Hematopoietic multipotent progenitor cell treated with erythropoietin and hydrocortisone succinate and interleukin-3 and kit ligand, for 8 days (in vitro differentiated cells): ENCODE results near the gene TOB2.
A peak's percentile ranks its signal among the peaks of the same experiment; 100 is the strongest.
"Not testable (repeated sequence)": the region's sequence is repeated elsewhere in the genome, so short reads cannot be mapped to it uniquely, and the experiment has no call there.

Experiments
- DNase-seq: peaks from one replicate; pipeline ENCODE4 v3.0.0-alpha.2; 2015

TOB2 gene

GRCh38 chr22:41425660-41426365, 20.8 kb downstream of the TOB2 start:
- no peak for DNase-seq

DNA sequence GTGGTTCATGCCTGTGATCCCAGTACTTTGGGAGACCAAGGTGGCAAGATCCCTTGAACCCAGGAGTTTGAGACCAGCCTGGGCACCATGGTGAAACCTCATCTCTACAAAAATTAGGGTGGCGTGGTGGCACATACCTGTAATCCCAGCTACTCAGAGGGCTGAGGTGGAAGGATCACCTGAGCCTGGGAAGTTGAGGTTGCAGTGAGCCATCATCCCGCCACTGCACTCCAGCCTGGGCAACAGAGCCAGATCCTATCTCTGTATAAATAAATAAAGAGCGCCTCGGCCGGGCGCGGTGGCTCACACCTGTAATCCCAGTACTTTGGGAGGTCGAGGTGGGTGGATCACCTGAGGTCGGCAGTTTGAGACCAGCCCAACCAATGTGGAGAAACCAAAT, 27.9 kb downstream of the TOB2 start:
- no peak for DNase-seq

- DNase-seq, result no peak
These were observed 28.8 kb downstream of the TOB2 start for GRCh38 chr22:41417622-41418390.

GRCh38 chr22:41415554-41415953, 31.0 kb downstream of the TOB2 start:
- DNase-seq, result no peak

DNA sequence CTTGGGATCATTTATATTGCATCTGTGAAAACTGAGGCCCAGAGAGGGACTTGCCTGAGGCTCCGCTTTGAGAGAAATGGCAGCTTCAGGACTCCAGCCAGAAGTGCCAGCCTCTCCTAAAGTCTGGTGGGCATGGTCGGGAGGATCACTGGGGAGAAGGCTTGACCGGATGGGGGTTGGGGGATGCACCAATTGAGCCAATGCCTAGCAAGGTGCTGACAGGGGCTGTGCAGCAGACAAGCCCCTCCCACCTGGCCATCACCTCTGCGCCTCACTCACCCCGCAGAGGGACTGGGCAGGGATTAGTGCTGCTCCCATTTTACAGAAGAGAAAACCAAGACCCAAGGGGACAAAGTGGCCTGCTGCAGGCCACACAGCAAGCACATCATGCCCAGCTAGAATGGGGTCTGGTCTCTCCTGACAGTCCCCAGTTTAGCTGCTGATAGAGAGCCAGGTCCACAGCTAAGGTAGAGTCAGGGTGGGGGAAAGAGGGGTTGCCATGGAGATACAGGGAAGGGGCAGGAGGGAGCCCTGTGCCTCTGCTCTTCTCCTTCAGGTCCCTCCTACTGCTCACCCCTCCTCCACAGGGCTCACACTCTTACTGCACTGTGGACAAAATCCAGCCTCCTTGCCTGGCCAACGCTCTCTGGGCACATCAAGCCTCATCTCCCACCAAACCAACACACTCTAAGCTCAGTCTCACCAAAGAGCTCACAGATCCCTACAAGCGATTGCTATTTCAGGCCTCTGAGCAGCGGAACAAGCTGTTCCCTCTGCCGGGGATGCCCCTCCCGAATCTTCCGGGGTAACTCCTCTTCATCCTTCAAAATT, 35.4 kb downstream of the TOB2 start:
- DNase-seq, result no peak

GRCh38 chr22:41410311-41410751, 36.3 kb downstream of the TOB2 start:
- DNase-seq, result no peak

DNA sequence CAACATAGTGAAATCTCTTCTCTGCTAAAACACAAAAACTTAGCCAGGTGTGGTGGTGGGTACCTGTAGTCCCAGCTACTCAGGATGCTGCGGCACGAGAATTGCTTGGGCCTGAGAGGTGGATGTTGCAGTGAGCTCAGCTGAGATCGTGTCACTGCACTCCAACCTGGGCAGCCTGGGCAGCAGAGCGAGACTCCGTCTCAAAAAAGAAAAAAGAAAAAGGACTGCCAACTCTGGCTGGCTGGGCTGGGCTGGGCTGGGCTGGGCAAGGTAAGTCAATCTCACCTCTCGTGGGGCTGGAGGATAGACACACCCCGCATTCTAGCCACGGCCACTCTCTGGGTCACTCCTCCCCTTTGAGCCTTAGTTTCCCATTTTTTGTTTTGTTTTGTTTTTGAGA, 37.9 kb downstream of the TOB2 start:
- no peak for DNase-seq

- no peak for DNase-seq
These were observed 39.2 kb downstream of the TOB2 start for GRCh38 chr22:41407433-41407832.

- DNase-seq, result no peak
These were observed 40.2 kb downstream of the TOB2 start for GRCh38 chr22:41406410-41406809.

- DNase-seq, result no peak
These were observed 41.0 kb downstream of the TOB2 start for GRCh38 chr22:41405588-41405987.

- peak; percentile 91 for DNase-seq
These were observed 42.9 kb downstream of the TOB2 start for GRCh38 chr22:41403532-41404318.

GRCh38 chr22:41402851-41403250, 43.8 kb downstream of the TOB2 start:
- not testable (repeated sequence) for DNase-seq

- peak; percentile 74 for DNase-seq
These were observed 44.6 kb downstream of the TOB2 start for GRCh38 chr22:41401781-41402648.

GRCh38 chr22:41398921-41399320, 47.7 kb downstream of the TOB2 start:
- no peak for DNase-seq

- no peak for DNase-seq
These were observed 49.3 kb downstream of the TOB2 start for GRCh38 chr22:41397143-41397811.

GRCh38 chr22:41395531-41396240, 50.9 kb downstream of the TOB2 start:
- no peak for DNase-seq

DNA sequence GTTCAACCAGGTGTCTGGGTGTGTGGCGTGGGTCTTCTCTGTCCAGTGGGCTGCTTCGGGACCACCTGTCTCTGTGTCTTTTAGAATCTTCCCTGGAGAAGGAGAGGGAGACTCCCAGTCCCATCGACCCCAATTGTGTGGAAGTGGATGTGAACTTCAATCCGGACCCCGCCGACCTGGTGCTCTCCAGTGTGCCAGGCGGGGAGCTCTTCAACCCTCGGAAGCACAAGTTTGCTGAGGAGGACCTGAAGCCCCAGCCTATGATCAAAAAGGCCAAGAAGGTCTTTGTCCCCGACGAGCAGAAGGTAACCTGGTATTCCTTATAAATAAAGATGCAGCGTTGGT, 52.6 kb downstream of the TOB2 start:
- DNase-seq, result no peak

- no peak for DNase-seq
These were observed 59.3 kb downstream of the TOB2 start for GRCh38 chr22:41387341-41387740.

DNA sequence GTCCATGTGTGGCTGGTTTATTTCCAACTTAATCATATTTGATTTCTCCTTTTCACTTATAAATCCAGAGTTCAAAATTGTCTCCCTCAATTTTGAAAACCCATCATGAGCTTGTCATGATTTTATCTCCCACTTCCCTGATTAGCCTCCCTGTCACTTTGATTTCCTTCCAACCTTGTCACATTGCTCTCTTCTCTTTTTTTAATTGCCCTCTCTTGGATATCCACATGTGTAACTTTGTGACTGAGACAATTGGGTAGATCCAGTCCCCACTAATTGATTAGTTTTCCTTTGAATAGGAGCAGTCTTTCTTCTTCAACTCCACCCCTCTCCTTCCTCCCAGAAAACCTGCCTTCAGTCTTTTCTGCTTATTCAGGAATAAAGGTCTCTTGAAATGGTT, 62.5 kb downstream of the TOB2 start:
- no peak for DNase-seq
